ENCODE measurements around the gene ABHD17C.

The ABHD17C gene

DNA sequence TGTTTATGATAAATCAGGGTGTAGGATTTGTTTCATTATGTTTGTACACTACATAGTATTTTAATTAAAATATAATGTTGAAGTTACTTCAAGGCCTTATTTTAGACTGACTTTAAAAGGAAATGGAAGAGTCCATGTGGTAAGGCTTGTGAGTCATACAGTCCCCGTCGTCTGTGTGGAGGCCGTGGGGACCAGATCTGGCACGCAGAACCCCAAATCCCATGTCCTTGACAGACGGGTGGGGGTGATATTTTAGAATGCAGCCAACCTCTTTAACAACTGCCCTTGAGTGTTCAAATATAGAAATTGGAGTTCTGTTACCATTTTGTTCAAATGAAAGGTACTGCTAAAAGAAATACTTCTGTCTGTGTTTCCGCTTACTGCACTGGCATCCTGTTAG is 35.8 kb downstream of the ABHD17C start:
- Histone ChIP-seq H3K9me3 (ENCODE audit: control insufficient read depth, insufficient read depth, low read depth, low read length) (peaks cover 5% of the 10 kb centered on the region; the same call in 1 of the 2 replicates), H3K9ac (ENCODE audit: low read length) (no peak overlapping the region), H3K27me3 (ENCODE audit: control insufficient read depth, insufficient read depth, low read length) (no peaks in the 10 kb centered on the region), H3K4me1 (ENCODE audit: control insufficient read depth, insufficient read depth, low read length) (no peaks in the 10 kb centered on the region), H3K4me3 (ENCODE audit: low read depth, low read length) (no peak overlapping the region), H3K27ac (ENCODE audit: low read depth, low read length) (no peak overlapping the region), H3K36me3 (ENCODE audit: control insufficient read depth, insufficient read depth, low read length) (no peaks in the 10 kb centered on the region)

DNA sequence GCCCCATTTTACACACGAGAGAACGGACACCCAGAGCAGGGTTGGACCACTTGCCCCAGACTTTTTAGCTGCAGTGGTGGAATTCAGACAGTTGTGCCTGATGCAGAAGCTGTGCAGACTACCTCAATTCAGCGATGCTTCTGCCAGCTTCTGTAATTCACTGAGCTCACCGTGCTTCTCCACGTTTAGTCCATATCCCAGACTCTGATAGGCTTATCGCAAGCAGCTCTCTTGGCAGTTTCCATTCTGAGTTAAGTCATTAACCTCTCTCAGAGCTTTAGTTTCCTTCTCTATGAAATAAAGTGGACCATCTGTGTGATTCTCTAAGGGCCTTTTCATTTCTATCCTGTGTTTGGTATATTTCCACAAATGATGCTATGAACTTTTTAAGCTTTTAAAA is 37.1 kb downstream of the ABHD17C start:
- no peak overlapping the region for H3K4me3 ChIP-seq (ENCODE audit: low read depth, low read length)
- H3K27me3 ChIP-seq (ENCODE audit: control insufficient read depth, insufficient read depth, low read length), result no peaks in the 10 kb centered on the region
- no peaks in the 10 kb centered on the region for H3K36me3 ChIP-seq (ENCODE audit: control insufficient read depth, insufficient read depth, low read length)
- H3K27ac ChIP-seq (ENCODE audit: low read depth, low read length), result no peak overlapping the region
- H3K4me1 ChIP-seq (ENCODE audit: control insufficient read depth, insufficient read depth, low read length), result no peaks in the 10 kb centered on the region
- H3K9me3 ChIP-seq (ENCODE audit: control insufficient read depth, insufficient read depth, low read depth, low read length), result no peaks in the 10 kb centered on the region
- no peak overlapping the region for H3K9ac ChIP-seq (ENCODE audit: low read length)

DNA sequence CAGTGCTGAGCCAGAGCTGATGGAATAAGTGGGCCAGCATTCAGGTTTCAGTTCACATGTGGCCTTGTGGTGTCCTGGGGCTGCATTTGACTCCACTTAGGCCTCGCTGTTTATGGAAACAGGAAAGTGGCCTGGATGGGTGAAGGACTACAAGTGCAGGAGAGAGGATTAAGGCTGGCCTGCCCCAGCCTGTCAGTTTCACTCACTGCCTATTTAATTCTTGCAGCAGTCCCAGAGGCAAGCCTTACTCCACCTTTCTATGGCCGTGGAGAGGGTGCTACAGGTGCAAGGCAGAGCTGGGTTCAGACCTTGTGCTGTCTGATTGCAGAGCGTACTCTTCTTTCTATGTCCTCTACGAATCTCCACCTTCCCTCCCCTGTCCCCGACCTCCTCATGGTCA is 37.7 kb downstream of the ABHD17C start:
- Histone ChIP-seq H3K4me1 (ENCODE audit: control insufficient read depth, insufficient read depth, low read length) (no peaks in the 10 kb centered on the region), H3K4me3 (ENCODE audit: low read depth, low read length) (no peak overlapping the region), H3K27ac (ENCODE audit: low read depth, low read length) (no peak overlapping the region), H3K36me3 (ENCODE audit: control insufficient read depth, insufficient read depth, low read length) (no peaks in the 10 kb centered on the region), H3K27me3 (ENCODE audit: control insufficient read depth, insufficient read depth, low read length) (no peaks in the 10 kb centered on the region), H3K9me3 (ENCODE audit: control insufficient read depth, insufficient read depth, low read depth, low read length) (no peaks in the 10 kb centered on the region), H3K9ac (ENCODE audit: low read length) (no peak overlapping the region)

DNA sequence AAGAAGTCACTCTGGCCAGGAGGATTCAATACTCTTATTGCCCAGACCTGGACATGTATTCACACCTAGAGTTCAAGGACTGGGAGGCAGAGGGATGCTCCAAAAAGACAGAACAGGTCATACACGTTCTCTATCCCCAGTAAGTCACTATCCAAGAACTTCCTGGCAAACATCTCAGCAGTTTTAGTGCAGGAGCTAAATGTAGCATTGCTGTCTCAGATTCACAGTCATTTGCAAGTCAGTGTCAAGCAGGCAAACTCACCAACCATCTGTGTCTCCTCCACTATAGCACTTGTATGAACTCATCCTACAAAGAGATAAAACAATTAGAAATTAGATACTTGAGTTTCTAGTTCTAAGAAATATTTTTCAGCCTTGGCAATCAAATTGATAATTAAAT is 38.4 kb downstream of the ABHD17C start:
- Histone ChIP-seq H3K4me1 (ENCODE audit: control insufficient read depth, insufficient read depth, low read length) (no peaks in the 10 kb centered on the region), H3K27ac (ENCODE audit: low read depth, low read length) (no peak overlapping the region), H3K27me3 (ENCODE audit: control insufficient read depth, insufficient read depth, low read length) (no peaks in the 10 kb centered on the region), H3K36me3 (ENCODE audit: control insufficient read depth, insufficient read depth, low read length) (no peaks in the 10 kb centered on the region), H3K4me3 (ENCODE audit: low read depth, low read length) (no peak overlapping the region), H3K9me3 (ENCODE audit: control insufficient read depth, insufficient read depth, low read depth, low read length) (no peaks in the 10 kb centered on the region), H3K9ac (ENCODE audit: low read length) (no peak overlapping the region)

DNA sequence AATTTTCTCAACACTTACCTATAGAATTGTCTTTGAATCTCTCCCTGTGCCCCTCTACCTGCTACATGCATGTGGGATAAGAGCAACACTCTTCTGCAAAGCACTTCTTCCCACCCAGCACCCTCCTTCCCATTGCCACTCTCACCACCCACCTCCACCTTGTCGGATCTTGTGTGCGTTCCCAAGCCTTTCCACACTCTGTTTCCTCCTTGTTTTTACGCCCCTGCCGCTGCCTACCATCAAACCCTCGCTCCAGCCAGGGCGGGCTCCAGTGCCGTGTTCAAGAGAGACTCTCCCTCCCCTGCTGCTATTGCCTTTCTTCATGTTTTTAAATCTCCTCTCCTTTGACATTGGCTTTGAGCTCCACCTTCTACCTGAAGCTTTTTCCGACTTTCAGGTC is 40.2 kb downstream of the ABHD17C start:
- Histone ChIP-seq H3K27me3 (ENCODE audit: control insufficient read depth, insufficient read depth, low read length) (no peaks in the 10 kb centered on the region), H3K4me3 (ENCODE audit: low read depth, low read length) (no peak overlapping the region), H3K9ac (ENCODE audit: low read length) (no peak overlapping the region), H3K27ac (ENCODE audit: low read depth, low read length) (no peak overlapping the region), H3K36me3 (ENCODE audit: control insufficient read depth, insufficient read depth, low read length) (no peaks in the 10 kb centered on the region), H3K4me1 (ENCODE audit: control insufficient read depth, insufficient read depth, low read length) (no peaks in the 10 kb centered on the region), H3K9me3 (ENCODE audit: control insufficient read depth, insufficient read depth, low read depth, low read length) (no peaks in the 10 kb centered on the region)

DNA sequence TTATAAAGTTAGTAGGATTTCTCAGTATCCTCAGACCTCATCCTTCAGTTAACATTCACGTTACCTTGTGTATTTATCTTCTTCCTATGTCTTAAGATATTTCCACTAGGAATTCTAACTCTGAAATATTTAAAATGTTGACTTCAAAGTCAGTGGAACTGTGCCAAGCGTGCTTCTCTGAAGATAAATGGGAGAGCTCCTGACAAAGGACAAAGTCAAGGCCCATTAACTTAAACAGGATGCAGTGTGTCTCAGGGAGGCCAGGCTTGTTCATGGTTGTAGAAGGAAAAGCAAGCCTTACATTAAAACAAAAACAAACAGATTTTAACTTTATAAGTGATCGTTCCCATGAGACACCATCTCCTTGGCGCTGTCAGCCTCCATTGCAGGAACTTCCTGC is 41.5 kb downstream of the ABHD17C start:
- no peaks in the 10 kb centered on the region for H3K27me3 ChIP-seq (ENCODE audit: control insufficient read depth, insufficient read depth, low read length)
- no peaks in the 10 kb centered on the region for H3K4me1 ChIP-seq (ENCODE audit: control insufficient read depth, insufficient read depth, low read length)
- no peak overlapping the region for H3K9ac ChIP-seq (ENCODE audit: low read length)
- no peak overlapping the region for H3K27ac ChIP-seq (ENCODE audit: low read depth, low read length)
- H3K9me3 ChIP-seq (ENCODE audit: control insufficient read depth, insufficient read depth, low read depth, low read length), result no peaks in the 10 kb centered on the region
- H3K4me3 ChIP-seq (ENCODE audit: low read depth, low read length), result no peak overlapping the region
- H3K36me3 ChIP-seq (ENCODE audit: control insufficient read depth, insufficient read depth, low read length), result no peaks in the 10 kb centered on the region

DNA sequence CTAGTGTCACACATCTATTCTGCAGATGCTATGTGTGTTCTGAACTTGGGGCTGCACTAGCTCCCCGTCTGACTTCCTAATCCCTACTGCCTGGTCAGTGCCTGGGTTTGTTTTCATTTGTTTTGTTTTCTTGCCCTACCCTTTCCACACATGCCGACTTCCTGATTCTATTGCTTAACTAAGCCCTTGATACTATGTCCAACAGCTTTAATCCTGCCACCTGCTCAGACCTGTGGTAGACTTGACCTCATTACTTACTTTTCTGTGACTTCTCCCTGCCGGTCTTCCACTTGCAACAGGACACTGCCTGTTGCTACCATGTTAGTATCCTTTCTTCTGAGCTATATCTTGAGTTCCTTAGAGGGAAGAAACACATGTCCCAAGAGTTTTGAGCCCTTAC is 44.8 kb downstream of the ABHD17C start:
- Histone ChIP-seq H3K36me3 (ENCODE audit: control insufficient read depth, insufficient read depth, low read length) (no peaks in the 10 kb centered on the region), H3K27me3 (ENCODE audit: control insufficient read depth, insufficient read depth, low read length) (no peaks in the 10 kb centered on the region), H3K27ac (ENCODE audit: low read depth, low read length) (no peak overlapping the region), H3K4me3 (ENCODE audit: low read depth, low read length) (no peak overlapping the region), H3K9me3 (ENCODE audit: control insufficient read depth, insufficient read depth, low read depth, low read length) (no peaks in the 10 kb centered on the region), H3K9ac (ENCODE audit: low read length) (no peak overlapping the region), H3K4me1 (ENCODE audit: control insufficient read depth, insufficient read depth, low read length) (peaks cover 12% of the 10 kb centered on the region; the same call in 1 of the 2 replicates)

DNA sequence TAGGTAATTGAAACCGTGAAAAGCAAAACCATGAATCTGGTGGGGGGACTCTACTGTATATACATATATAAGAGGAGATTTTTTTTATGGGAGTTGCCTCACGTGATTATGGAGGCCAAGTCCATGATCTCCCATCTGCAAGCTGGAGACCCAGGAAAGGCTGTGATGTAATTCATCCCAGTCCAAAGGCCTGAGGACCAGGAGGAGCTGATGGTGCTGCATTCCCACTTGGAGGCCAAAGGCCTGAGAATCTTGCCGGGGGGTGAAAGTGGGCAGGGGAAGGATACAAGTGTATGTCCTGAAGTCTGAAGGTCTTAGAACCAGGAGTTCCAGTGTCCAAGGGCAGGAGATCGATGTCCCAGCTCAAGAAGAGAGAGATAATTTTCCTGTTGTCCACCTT is 47.0 kb downstream of the ABHD17C start:
- Histone ChIP-seq H3K4me1 (ENCODE audit: control insufficient read depth, insufficient read depth, low read length) (peaks cover 12% of the 10 kb centered on the region), H3K36me3 (ENCODE audit: control insufficient read depth, insufficient read depth, low read length) (no peaks in the 10 kb centered on the region), H3K9ac (ENCODE audit: low read length) (no peak overlapping the region), H3K27ac (ENCODE audit: low read depth, low read length) (no peak overlapping the region), H3K4me3 (ENCODE audit: low read depth, low read length) (no peak overlapping the region), H3K27me3 (ENCODE audit: control insufficient read depth, insufficient read depth, low read length) (no peaks in the 10 kb centered on the region), H3K9me3 (ENCODE audit: control insufficient read depth, insufficient read depth, low read depth, low read length) (no peaks in the 10 kb centered on the region)

DNA sequence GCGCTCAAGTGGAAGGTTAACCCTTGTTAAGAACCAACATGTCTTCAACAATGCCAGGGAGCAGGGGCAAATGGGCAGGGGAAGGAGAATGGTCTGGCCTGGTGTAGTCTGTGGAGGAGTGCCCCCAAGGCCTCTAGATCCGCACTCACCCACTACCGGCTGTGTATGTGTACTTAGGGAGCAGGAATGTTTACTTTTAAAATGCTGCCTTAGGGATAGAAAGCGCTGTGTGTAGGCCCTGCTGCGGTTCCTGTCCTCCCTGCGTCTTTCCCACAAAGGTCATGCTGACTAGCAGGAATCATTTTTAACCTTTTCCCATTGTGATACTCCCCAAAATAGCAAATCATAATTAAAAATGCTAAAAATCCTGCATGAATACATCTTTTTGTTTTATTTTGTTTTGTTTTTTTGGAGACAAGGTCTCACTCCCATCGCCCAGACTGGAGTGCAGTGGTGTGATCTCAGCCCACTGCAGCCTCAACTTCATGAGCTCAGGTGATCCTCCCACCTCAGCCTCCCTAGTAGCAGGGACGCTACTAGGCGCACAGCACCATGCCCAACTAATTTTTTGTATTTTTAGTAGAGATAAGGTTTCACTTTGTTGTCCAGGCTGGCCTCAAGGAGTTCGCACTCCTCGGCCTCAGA is 48.2 kb downstream of the ABHD17C start:
- peaks cover 22% of the 10 kb centered on the region for H3K4me1 ChIP-seq (ENCODE audit: control insufficient read depth, insufficient read depth, low read length)
- H3K9me3 ChIP-seq (ENCODE audit: control insufficient read depth, insufficient read depth, low read depth, low read length), result no peaks in the 10 kb centered on the region
- H3K27me3 ChIP-seq (ENCODE audit: control insufficient read depth, insufficient read depth, low read length), result no peaks in the 10 kb centered on the region
- H3K9ac ChIP-seq (ENCODE audit: low read length), result no peak overlapping the region
- H3K36me3 ChIP-seq (ENCODE audit: control insufficient read depth, insufficient read depth, low read length), result no peaks in the 10 kb centered on the region
- H3K4me3 ChIP-seq (ENCODE audit: low read depth, low read length), result no peak overlapping the region
- no peak overlapping the region for H3K27ac ChIP-seq (ENCODE audit: low read depth, low read length)

DNA sequence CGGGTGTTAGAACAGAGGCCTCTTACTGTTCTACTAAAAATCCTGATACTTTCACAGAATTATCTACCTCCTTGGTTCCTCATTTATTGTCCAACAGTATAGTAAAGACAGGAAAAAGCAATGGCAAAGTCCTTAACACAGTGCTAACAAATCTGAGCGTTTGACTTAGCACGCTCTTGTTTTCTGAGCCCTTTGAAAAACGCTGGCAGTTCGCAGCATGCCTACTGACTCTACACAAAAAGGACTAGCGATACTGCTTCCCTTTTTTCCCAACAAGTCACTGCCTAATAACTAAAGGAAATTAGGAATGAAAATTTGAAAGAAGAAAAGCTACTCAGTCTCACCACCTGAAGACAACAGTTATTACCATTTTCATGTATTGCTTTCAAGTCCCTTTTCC is 49.3 kb downstream of the ABHD17C start:
- H3K9ac ChIP-seq (ENCODE audit: low read length), result no peak overlapping the region
- H3K27ac ChIP-seq (ENCODE audit: low read depth, low read length), result no peak overlapping the region
- no peaks in the 10 kb centered on the region for H3K9me3 ChIP-seq (ENCODE audit: control insufficient read depth, insufficient read depth, low read depth, low read length)
- H3K36me3 ChIP-seq (ENCODE audit: control insufficient read depth, insufficient read depth, low read length), result no peaks in the 10 kb centered on the region
- no peak overlapping the region for H3K4me3 ChIP-seq (ENCODE audit: low read depth, low read length)
- H3K27me3 ChIP-seq (ENCODE audit: control insufficient read depth, insufficient read depth, low read length), result no peaks in the 10 kb centered on the region
- H3K4me1 ChIP-seq (ENCODE audit: control insufficient read depth, insufficient read depth, low read length), result peaks cover 22% of the 10 kb centered on the region

DNA sequence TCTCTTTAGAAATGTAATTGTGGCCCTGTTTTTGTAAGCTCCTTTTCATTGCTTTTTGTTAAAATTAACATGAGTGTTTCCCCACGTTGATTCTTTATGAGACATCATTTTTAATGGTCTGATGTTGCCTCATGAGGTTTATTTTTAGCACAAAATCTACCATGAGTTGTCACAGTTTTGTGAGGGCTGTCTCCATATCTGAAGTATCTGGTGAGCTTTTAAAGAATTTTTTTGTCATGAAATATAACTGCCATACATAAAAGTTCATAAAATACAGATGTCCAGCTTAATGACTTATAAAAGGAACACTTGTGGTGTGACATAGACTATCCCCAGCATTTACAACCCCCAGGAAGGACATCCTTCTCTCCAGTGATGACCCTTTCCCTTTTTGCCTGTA is 49.7 kb downstream of the ABHD17C start:
- Histone ChIP-seq H3K27me3 (ENCODE audit: control insufficient read depth, insufficient read depth, low read length) (no peaks in the 10 kb centered on the region), H3K9me3 (ENCODE audit: control insufficient read depth, insufficient read depth, low read depth, low read length) (no peaks in the 10 kb centered on the region), H3K27ac (ENCODE audit: low read depth, low read length) (no peak overlapping the region), H3K4me3 (ENCODE audit: low read depth, low read length) (no peak overlapping the region), H3K4me1 (ENCODE audit: control insufficient read depth, insufficient read depth, low read length) (peaks cover 22% of the 10 kb centered on the region), H3K9ac (ENCODE audit: low read length) (no peak overlapping the region), H3K36me3 (ENCODE audit: control insufficient read depth, insufficient read depth, low read length) (no peaks in the 10 kb centered on the region)

DNA sequence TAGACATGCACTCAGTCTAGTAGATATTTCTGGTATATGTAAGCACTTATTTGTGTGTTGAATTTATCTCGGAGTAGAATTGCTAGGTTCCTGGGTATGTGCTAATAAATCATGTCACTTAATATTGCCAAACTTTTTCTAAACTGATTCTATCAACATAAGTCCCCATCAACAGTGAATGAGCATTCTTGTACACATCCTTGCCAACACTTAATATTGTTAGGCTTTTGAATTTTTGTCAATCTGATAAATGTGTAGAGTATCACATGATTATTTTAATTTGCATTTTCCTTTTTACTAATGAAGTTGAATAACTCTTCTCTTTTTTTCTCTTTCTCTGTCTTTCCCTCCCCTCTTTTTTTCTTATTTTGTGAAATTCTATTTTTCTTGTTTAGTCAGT is 50.8 kb downstream of the ABHD17C start:
- H3K9me3 ChIP-seq (ENCODE audit: control insufficient read depth, insufficient read depth, low read depth, low read length), result no peaks in the 10 kb centered on the region
- H3K4me1 ChIP-seq (ENCODE audit: control insufficient read depth, insufficient read depth, low read length), result peaks cover 22% of the 10 kb centered on the region
- no peaks in the 10 kb centered on the region for H3K27me3 ChIP-seq (ENCODE audit: control insufficient read depth, insufficient read depth, low read length)
- H3K36me3 ChIP-seq (ENCODE audit: control insufficient read depth, insufficient read depth, low read length), result no peaks in the 10 kb centered on the region
- H3K9ac ChIP-seq (ENCODE audit: low read length), result no peak overlapping the region
- H3K4me3 ChIP-seq (ENCODE audit: low read depth, low read length), result no peak overlapping the region
- H3K27ac ChIP-seq (ENCODE audit: low read depth, low read length), result no peak overlapping the region
